ENCODE data around the gene MGA.

GRCh38 chr15:41778521-41778920 lies 118.3 kb downstream of the MGA start:
- TF ChIP-seq MYC (IDR thresholded peaks at IDR 0.05; ENCODE audit: borderline replicate concordance, low read length), result no peak
- no peak for TF ChIP-seq POLR2A (IDR thresholded peaks at IDR 0.05; ENCODE audit: low read length)
- no peak for TF ChIP-seq CTCF (IDR thresholded peaks at IDR 0.05)
